NB4 (cell line): ENCODE data around the gene LAMB1.

Experiments used
- DNase-seq: peaks from one replicate; pipeline ENCODE4 v3.0.0; 2010; ENCODE audit warnings: low read depth
- H3K4me3 ChIP-seq: one replicate; pipeline ENCODE4 v1.5.1; 2011; ENCODE audit warnings: mild to moderate bottlenecking, low read depth, low read length, moderate library complexity
- MYC ChIP-seq: IDR thresholded peaks from 2 replicates; pipeline ENCODE4 v1.6.1; 2011; ENCODE audit warnings: low read depth, low read length
- POLR2A ChIP-seq: IDR thresholded peaks from 2 replicates; pipeline ENCODE4 v1.6.1; 2011; ENCODE audit warnings: mild to moderate bottlenecking; ENCODE audit not compliant: insufficient read length; ENCODE audit errors: extremely low read depth
- TF ChIP-seq, protein P1 (sequence below): IDR thresholded peaks from 2 replicates; pipeline ENCODE4 v1.6.1; 2011; ENCODE audit warnings: low read depth, low read length
- TF ChIP-seq, protein P2 (sequence below): IDR thresholded peaks from one replicate; pipeline ENCODE4 v1.5.1; 2012; ENCODE audit warnings: low read depth, low read length

The LAMB1 gene

DNA sequence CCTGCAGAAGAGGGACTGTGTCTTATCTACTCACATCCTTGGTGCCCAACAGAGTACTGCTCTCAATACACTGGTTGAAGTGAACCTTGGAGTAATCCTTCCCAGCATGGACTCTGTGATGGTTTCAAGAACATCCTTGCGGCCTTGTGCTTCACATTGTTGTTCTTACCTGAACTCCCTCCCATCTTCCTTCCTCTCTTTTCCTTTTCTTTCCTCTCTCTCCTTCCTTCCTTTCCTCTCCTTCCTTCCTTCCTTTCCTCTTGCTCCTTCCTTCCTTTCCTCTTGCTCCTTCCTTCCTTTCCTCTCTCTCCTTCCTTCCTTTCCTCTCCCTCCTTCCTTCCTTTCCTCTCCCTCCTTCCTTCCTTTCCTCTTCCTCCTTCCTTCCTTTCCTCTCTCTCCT lies 26.3 kb downstream of the LAMB1 start:
- DNase-seq, result no peak
- no peak for TF ChIP-seq MYC
- TF ChIP-seq, protein P1, sequence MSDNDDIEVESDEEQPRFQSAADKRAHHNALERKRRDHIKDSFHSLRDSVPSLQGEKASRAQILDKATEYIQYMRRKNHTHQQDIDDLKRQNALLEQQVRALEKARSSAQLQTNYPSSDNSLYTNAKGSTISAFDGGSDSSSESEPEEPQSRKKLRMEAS, result no peak
- TF ChIP-seq, protein P2, sequence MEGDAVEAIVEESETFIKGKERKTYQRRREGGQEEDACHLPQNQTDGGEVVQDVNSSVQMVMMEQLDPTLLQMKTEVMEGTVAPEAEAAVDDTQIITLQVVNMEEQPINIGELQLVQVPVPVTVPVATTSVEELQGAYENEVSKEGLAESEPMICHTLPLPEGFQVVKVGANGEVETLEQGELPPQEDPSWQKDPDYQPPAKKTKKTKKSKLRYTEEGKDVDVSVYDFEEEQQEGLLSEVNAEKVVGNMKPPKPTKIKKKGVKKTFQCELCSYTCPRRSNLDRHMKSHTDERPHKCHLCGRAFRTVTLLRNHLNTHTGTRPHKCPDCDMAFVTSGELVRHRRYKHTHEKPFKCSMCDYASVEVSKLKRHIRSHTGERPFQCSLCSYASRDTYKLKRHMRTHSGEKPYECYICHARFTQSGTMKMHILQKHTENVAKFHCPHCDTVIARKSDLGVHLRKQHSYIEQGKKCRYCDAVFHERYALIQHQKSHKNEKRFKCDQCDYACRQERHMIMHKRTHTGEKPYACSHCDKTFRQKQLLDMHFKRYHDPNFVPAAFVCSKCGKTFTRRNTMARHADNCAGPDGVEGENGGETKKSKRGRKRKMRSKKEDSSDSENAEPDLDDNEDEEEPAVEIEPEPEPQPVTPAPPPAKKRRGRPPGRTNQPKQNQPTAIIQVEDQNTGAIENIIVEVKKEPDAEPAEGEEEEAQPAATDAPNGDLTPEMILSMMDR, result no peak
- TF ChIP-seq POLR2A, result no peak
- H3K4me3 ChIP-seq, result no peak overlapping the region

DNA sequence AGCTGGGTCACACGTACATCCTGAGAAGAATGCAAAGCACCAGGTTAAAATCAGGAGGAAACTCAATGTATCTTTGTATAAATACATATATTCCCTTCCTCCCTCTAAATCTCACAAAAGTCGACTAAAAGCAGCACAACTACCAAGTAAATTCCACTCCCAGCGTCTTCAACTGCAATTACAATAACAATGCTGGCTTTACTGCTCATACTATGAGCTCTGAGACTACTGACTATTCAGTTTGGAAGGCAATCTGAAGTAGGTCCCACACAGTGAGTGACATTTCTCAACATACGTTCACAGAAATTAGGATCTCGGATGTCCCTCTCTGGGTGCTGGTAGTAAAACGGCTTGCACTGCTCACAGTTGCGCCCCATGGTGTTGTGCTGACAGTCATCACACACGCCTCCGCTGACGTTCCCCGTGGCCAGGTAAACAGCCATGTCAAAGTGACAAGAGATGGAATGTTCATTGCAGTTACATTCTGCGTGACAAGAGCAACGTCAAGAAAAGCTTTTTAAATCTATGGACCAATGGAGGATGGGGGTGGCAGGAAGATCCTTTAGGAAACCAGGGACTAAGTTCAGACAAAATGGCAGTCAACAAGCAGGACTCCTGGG lies 27.5 kb downstream of the LAMB1 start:
- no peak for DNase-seq

DNA sequence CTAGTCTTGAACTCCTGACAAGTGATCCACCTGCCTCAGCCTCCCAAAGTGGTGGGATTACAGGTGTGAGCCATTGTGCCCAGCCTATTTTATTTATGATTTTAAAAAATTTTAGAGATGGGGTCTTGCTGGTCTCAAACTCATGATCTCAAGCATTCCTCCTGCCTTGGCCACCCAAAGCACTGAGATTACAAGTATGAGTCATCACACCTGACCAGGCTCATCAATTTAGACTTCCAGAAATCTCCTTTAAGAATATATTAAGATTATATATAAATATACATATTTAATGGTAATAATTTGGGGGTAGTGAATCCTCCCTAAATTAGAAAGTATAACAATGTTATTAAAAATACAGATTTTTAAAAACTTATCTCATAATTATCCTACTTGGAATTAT lies 29.1 kb downstream of the LAMB1 start:
- no peak overlapping the region for H3K4me3 ChIP-seq
- TF ChIP-seq POLR2A, result no peak
- TF ChIP-seq, protein P2, result no peak
- TF ChIP-seq, protein P1, result no peak
- no peak for TF ChIP-seq MYC
- no peak for DNase-seq

More for the DNA sequence above, 27.5 kb downstream of the LAMB1 start:
- no peak overlapping the region for H3K4me3 ChIP-seq
- TF ChIP-seq, protein P2, result no peak
- TF ChIP-seq MYC (no peak), POLR2A (no peak)
- TF ChIP-seq, protein P1, result no peak

DNA sequence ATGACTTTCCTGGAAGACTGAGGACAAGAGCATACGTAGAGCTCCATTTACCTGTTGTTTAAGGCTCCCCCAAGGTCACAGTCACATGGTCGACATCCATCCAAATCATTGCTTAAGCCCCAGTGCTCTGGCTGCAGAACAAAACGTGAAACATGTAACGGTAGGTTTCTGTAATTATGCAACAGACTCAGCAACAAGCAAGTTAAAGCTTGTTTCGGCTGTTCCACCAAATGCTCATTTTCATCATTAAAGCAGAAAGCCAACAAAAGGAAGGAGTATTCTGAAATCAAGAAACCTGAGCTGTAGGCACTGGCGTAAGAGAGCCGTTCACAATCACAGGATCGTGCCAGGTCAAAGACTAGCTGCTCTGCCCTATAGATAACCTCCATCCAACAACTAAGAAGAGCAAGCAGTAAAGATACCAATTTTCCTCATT lies 30.0 kb downstream of the LAMB1 start:
- TF ChIP-seq, protein P2, result no peak
- TF ChIP-seq, protein P1, result no peak
- TF ChIP-seq POLR2A, result no peak
- TF ChIP-seq MYC, result no peak
- no peak overlapping the region for H3K4me3 ChIP-seq
- no peak for DNase-seq

DNA sequence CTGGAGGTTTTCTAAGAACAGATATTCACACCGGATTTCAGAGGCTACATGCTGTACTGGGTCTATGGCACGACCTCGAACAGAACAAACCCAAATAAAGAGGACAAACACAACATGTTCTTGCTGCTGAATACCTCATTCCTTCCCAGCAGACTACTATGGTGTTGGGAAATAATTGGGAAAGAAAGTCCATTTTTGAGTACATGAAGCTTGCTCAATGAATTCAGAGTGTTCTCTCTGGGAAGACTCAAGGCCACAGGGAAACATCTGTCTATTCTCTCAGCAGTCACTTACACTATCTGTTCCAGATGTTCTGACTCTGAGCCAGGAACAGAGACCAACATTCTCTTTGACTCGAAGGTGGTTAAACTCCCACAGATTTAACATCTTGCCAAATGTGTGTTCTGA lies 30.9 kb downstream of the LAMB1 start:
- no peak overlapping the region for H3K4me3 ChIP-seq
- TF ChIP-seq, protein P1, result no peak
- no peak for TF ChIP-seq MYC
- TF ChIP-seq, protein P2, result no peak
- no peak for TF ChIP-seq POLR2A
- no peak for DNase-seq
